H1 (cell line): ENCODE results near the gene PLXDC2. TPM values are rescaled to one million over a fixed set of nuclear protein-coding genes. Genes with fewer than 3 reads are reported as not detected.

Experiments
- CTCF ChIA-PET: fragments of 300-600 bp; sonication (Branson Sonifier 250); formaldehyde crosslinking; loops from one replicate; lab custom pipeline; 2021; ENCODE audit not compliant: partially characterized antibody; lab: Charles Lee
- POLR2A ChIA-PET: fragments of 300-600 bp; sonication (Branson Sonifier 250); formaldehyde crosslinking; loops from one replicate; lab custom pipeline; 2021; ENCODE audit warnings: inconsistent platforms; ENCODE audit not compliant: partially characterized antibody; lab: Charles Lee
- DNase-seq, 2 experiments: peaks; one replicate each; pipeline versions ENCODE4 v3.0.0 to v3.0.0-alpha.2; 2010 to 2022; ENCODE audit warnings: low spot score in 2 of 2, low read depth in 1 of 2, mixed read lengths in 1 of 2
- FAIRE-seq: peaks from 2 replicates; lab custom pipeline; 2011; peaks lifted over from hg19 to GRCh38; lab: Jason Lieb, UNC
- H2AFZ ChIP-seq: 2 replicates; pipeline ENCODE4 v1.8.1; 2012; ENCODE audit warnings: low read length, inconsistent platforms
- H2AK5ac ChIP-seq: 2 replicates; pipeline ENCODE4 v1.6.1; 2013; ENCODE audit warnings: low read depth, low read length
- H2BK120ac ChIP-seq: replicated peaks from 2 replicates; pipeline ENCODE3; 2013; ENCODE audit warnings: low read depth, low read length, inconsistent platforms
- H2BK12ac ChIP-seq: 2 replicates; pipeline ENCODE4 v1.6.1; 2013; ENCODE audit warnings: low read depth, low read length
- H2BK15ac ChIP-seq: 2 replicates; pipeline ENCODE4 v1.6.1; 2013; ENCODE audit warnings: low read length
- H2BK20ac ChIP-seq: 2 replicates; pipeline ENCODE4 v1.6.1; 2013; ENCODE audit warnings: low read length
- H2BK5ac ChIP-seq: 2 replicates; pipeline ENCODE4 v1.6.1; 2013; ENCODE audit warnings: low read depth, low read length
- H3K14ac ChIP-seq: 2 replicates; pipeline ENCODE4 v1.6.1; 2013; ENCODE audit warnings: inconsistent platforms; ENCODE audit not compliant: insufficient read length
- H3K18ac ChIP-seq: 2 replicates; pipeline ENCODE4 v1.6.1; 2013; ENCODE audit warnings: low read length; ENCODE audit errors: extremely low read depth
- H3K23ac ChIP-seq: 2 replicates; pipeline ENCODE4 v1.6.1; 2013; ENCODE audit warnings: inconsistent platforms; ENCODE audit not compliant: insufficient read length
- H3K23me2 ChIP-seq: 2 replicates; pipeline ENCODE4 v1.6.1; 2013; ENCODE audit warnings: low read depth, low read length
- H3K27ac ChIP-seq: 2 replicates; pipeline ENCODE4 v1.6.1; 2011; ENCODE audit warnings: low read depth, low read length, inconsistent platforms
- H3K27me3 ChIP-seq, 4 experiments: replicated peaks in 1 of 4; 1 replicate in 1 of 4; 2 replicates in 3 of 4; pipeline versions ENCODE4 v1.6.1 to v1.8.1; 2011 to 2013; ENCODE audit warnings: low read length in 3 of 4, mild to moderate bottlenecking in 3 of 4, inconsistent platforms in 2 of 4, mixed read lengths in 2 of 4, moderate library complexity in 1 of 4; ENCODE audit not compliant: control insufficient read depth in 3 of 4, insufficient read depth in 3 of 4; ENCODE audit errors: extremely low read depth in 1 of 4
- H3K36me3 ChIP-seq, 4 experiments: 2 replicates each; pipeline versions ENCODE4 v1.6.1 to v1.8.1; 2011 to 2013; ENCODE audit warnings: mild to moderate bottlenecking in 4 of 4, low read length in 3 of 4, moderate library complexity in 2 of 4, control low read depth in 1 of 4, inconsistent platforms in 1 of 4; ENCODE audit not compliant: insufficient read depth in 4 of 4, control insufficient read depth in 2 of 4
- H3K4ac ChIP-seq: replicated peaks from 2 replicates; pipeline ENCODE3; 2013; ENCODE audit warnings: low read length, low read depth, mixed read lengths, inconsistent platforms; ENCODE audit not compliant: insufficient read length
- H3K4me1 ChIP-seq, 4 experiments: replicated peaks in 1 of 4; 1 replicate in 1 of 4; 2 replicates in 3 of 4; pipeline versions ENCODE4 v1.6.1 to v1.8.1; 2011 to 2013; ENCODE audit warnings: low read length in 3 of 4, inconsistent platforms in 2 of 4, mixed read lengths in 1 of 4; ENCODE audit not compliant: insufficient read depth in 4 of 4, control insufficient read depth in 3 of 4
- H3K4me2 ChIP-seq, 2 experiments: 2 replicates each; pipeline versions ENCODE4 v1.6.1 to v1.8.1; 2011 to 2013; ENCODE audit warnings: low read depth in 2 of 2, low read length in 2 of 2, control low read depth in 1 of 2, inconsistent platforms in 1 of 2, mild to moderate bottlenecking in 1 of 2; ENCODE audit not compliant: insufficient read depth in 1 of 2
- H3K4me3 ChIP-seq, 4 experiments: fragments of 200-600, 300-600 bp in 1 of 4; sonication (generic), shearing (Covaris generic), sonication (Bioruptor Twin) in 1 of 4; 2 replicates each; pipeline versions ENCODE4 v1.5.1 to v1.8.1; 2011 to 2016; ENCODE audit warnings: low read length in 4 of 4, low read depth in 3 of 4, control low read depth in 2 of 4, inconsistent platforms in 2 of 4, mild to moderate bottlenecking in 2 of 4, mixed read lengths in 1 of 4, moderate library complexity in 1 of 4; ENCODE audit not compliant: insufficient read depth in 2 of 4; ENCODE audit errors: extremely low read depth in 1 of 4
- H3K56ac ChIP-seq: replicated peaks from 2 replicates; pipeline ENCODE3; 2013; ENCODE audit warnings: low read depth, mild to moderate bottlenecking, mixed read lengths, low read length, inconsistent platforms; ENCODE audit not compliant: insufficient read length
- H3K79me1 ChIP-seq: 2 replicates; pipeline ENCODE4 v1.6.1; 2013; ENCODE audit warnings: low read depth, low read length, control low read depth
- H3K79me2 ChIP-seq, 2 experiments: 2 replicates each; pipeline versions ENCODE4 v1.6.1 to v1.8.1; 2012 to 2013; ENCODE audit warnings: low read length in 2 of 2, mild to moderate bottlenecking in 2 of 2, inconsistent platforms in 1 of 2; ENCODE audit not compliant: insufficient read depth in 2 of 2, control insufficient read depth in 1 of 2
- H3K9ac ChIP-seq, 4 experiments: replicated peaks in 1 of 4; 1 replicate in 1 of 4; 2 replicates in 3 of 4; pipeline versions ENCODE4 v1.6.1 to v1.8.1; 2011 to 2013; ENCODE audit warnings: low read depth in 3 of 4, low read length in 3 of 4, control low read depth in 2 of 4, mild to moderate bottlenecking in 2 of 4, moderate library complexity in 2 of 4, inconsistent platforms in 1 of 4; ENCODE audit errors: extremely low read depth in 1 of 4
- H3K9me3 ChIP-seq, 2 experiments: 2 replicates each; pipeline versions ENCODE4 v1.6.1 to v1.8.1; 2012 to 2013; ENCODE audit warnings: mild to moderate bottlenecking in 2 of 2, moderate library complexity in 2 of 2, control low read depth in 1 of 2, inconsistent platforms in 1 of 2, low read depth in 1 of 2, low read length in 1 of 2, mixed read lengths in 1 of 2; ENCODE audit not compliant: insufficient read depth in 2 of 2
- H4K20me1 ChIP-seq, 2 experiments: replicated peaks in 1 of 2; 2 replicates each; pipeline versions ENCODE3 to v1.8.1; 2011 to 2013; ENCODE audit warnings: inconsistent platforms in 2 of 2, low read length in 2 of 2, mild to moderate bottlenecking in 1 of 2; ENCODE audit not compliant: insufficient read depth in 2 of 2, control insufficient read depth in 1 of 2
- H4K5ac ChIP-seq: 2 replicates; pipeline ENCODE4 v1.6.1; 2013; ENCODE audit warnings: low read length, low read depth, mixed read lengths, inconsistent platforms; ENCODE audit not compliant: insufficient read length
- H4K8ac ChIP-seq: 2 replicates; pipeline ENCODE4 v1.8.0; 2013; ENCODE audit warnings: mild to moderate bottlenecking, moderate library complexity, low read length, inconsistent platforms; ENCODE audit not compliant: insufficient read depth; ENCODE audit errors: extremely low read depth
- H4K91ac ChIP-seq: replicated peaks from 2 replicates; pipeline ENCODE3; 2013; ENCODE audit warnings: low read length, mixed read lengths, inconsistent platforms; ENCODE audit not compliant: insufficient read length
- ASH2L ChIP-seq: fragments of 200-600, 300-600 bp; sonication (generic); IDR thresholded peaks from one replicate; pipeline ENCODE4 v1.7.1; 2017; ENCODE audit warnings: low read length
- BRCA1 ChIP-seq: IDR thresholded peaks from 2 replicates; pipeline ENCODE4 v1.6.1; 2012; ENCODE audit warnings: low read depth, low read length, improper control_type of control experiment
- CEBPB ChIP-seq: IDR thresholded peaks from 2 replicates; pipeline ENCODE4 v1.6.1; 2012; ENCODE audit warnings: low read depth, low read length
- JUND ChIP-seq: IDR thresholded peaks from 2 replicates; pipeline ENCODE4 v1.6.1; 2011; ENCODE audit warnings: mild to moderate bottlenecking, improper control_type of control experiment, low read length
- POU5F1 ChIP-seq: IDR thresholded peaks from 2 replicates; pipeline ENCODE4 v1.6.1; 2011; ENCODE audit warnings: low read depth, mild to moderate bottlenecking, low read length, moderate library complexity
- SP4 ChIP-seq: IDR thresholded peaks from 2 replicates; pipeline ENCODE4 v1.6.1; 2012; ENCODE audit warnings: low read length, inconsistent platforms
- TAF1 ChIP-seq: IDR thresholded peaks from 2 replicates; pipeline ENCODE4 v1.6.1; 2011; ENCODE audit warnings: mild to moderate bottlenecking, low read depth, low read length
- WGBS, 2 experiments: shearing (Covaris generic) in 1 of 2; methylation state at CpG; one replicate each; pipeline versions ENCODE4 v1.1.6 to v1.1.7; 2013 to 2015; ENCODE audit warnings: low lambda C conversion rate in 2 of 2, mixed read lengths in 2 of 2, inconsistent platforms in 1 of 2, low coverage in 1 of 2, missing lambda C conversion rate in 1 of 2; ENCODE audit not compliant: insufficient replicate concordance in 2 of 2, insufficient coverage in 1 of 2, insufficient read length in 1 of 2; ENCODE audit errors: extremely low coverage in 1 of 2, missing lambda C conversion rate in 1 of 2; 5-methylcytosine and 5-hydroxymethylcytosine counted together
- polyA plus RNA-seq, 7 experiments: library from polyadenylated mRNA; depleted of rRNA in 3 of 7; stranded (reverse) in 5 of 7; unstranded in 2 of 7; fragments of >200 nt in 5 of 7; fragments of 200-250 nt in 2 of 7; gene quantifications; 1 replicate in 5 of 7; 2 replicates in 1 of 7; 4 replicates in 1 of 7; pipeline versions ENCODE4 v1.2.1 to v1.2.3, GENCODE V29; 2011 to 2013; ENCODE audit warnings: missing spikeins in 2 of 7, mixed read lengths in 2 of 7
- total RNA-seq: library from RNA; stranded (reverse); fragmentation: NEBNext Ultra II Directional; extraction: Animal tissue kit (Norgen Biotek cat#: 25700); gene quantifications from 2 replicates; pipeline ENCODE4 v1.2.1, GENCODE V29; 2021

PLXDC2 gene
- total and polyA plus RNA-seq, 2 of the 8 experiments (the other 6 are each of a cell fraction or from before 2014, with no cell fraction given), result 23.0 to 40.5 TPM

DNA sequence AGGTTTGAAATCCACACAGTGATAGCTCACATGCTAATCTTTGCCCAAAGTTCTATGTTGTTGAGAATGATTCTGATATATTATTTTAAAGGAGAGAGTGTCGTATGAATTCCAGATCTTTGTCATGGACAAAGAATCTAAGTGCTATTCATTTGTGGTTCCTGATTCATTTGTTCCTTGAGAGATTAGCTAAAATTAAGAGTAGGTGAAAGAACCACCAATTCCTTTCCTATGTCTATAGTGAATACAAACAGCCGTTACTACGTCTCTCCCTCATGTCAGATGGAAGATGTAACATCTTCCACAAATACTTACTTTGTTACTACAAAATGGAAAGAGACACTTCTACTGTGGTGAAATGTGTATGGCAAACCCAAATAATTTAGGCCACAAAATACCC lies 3.3 kb upstream of the PLXDC2 start:
- Histone ChIP-seq H2AFZ (no peak overlapping the region), H3K14ac (no peak overlapping the region), H2BK20ac (no peak overlapping the region), H2BK15ac (no peak overlapping the region), H3K23ac (no peak overlapping the region), H3K4me3 (no peak overlapping the region), H4K20me1 (no peaks in the 10 kb centered on the region), H4K91ac (no peak overlapping the region), H3K9ac (no peak overlapping the region), H3K27ac (no peak overlapping the region), H3K56ac (no peak overlapping the region), H2BK5ac (no peak overlapping the region), H3K4ac (no peak overlapping the region), H3K79me2 (peaks cover 0 to 15% of the 10 kb centered on the region in 2 experiments; a peak in 2 of 4 replicates), H3K4me2 (no peak overlapping the region), H2AK5ac (no peak overlapping the region), H4K5ac (no peak overlapping the region), H3K23me2 (peaks cover 9% of the 10 kb centered on the region), H3K9me3 (no peaks in the 10 kb centered on the region), H4K8ac (no peak overlapping the region), H2BK12ac (no peak overlapping the region), H3K36me3 (no peaks in the 10 kb centered on the region), H3K79me1 (no peaks in the 10 kb centered on the region; the same call in 1 of the 2 replicates), H2BK120ac (no peak overlapping the region), H3K4me1 (peaks cover 0 to 3% (median 0%) of the 10 kb centered on the region in 4 experiments; a peak in 2 of 7 replicates), H3K27me3 (no peaks in the 10 kb centered on the region), H3K18ac (no peak overlapping the region)
- DNase-seq (no peak), FAIRE-seq (no peak)
- ChIA-PET POLR2A (no interaction called here), CTCF (interaction anchor here (1.0 to 1.1 kb wide), 2 partner anchors 42 to 956 kb away, joined by 3 to 4 read pairs; no protein-coding TSS in a partner anchor)
- WGBS, 2 experiments, result 87% methylated on average over 3 of the region's 3 CpGs; no CpG with 5 or more reads in 1 of the 2 experiments
- TF ChIP-seq JUND (no peak), SP4 (no peak), TAF1 (no peak), ASH2L (no peak), POU5F1 (no peak), CEBPB (no peak), BRCA1 (no peak)
